H1 (cell line): ENCODE results near the gene SPR. TPM values are rescaled to one million over a fixed set of nuclear protein-coding genes. Genes with fewer than 3 reads are reported as not detected.

ENCODE experiments used
- CTCF ChIA-PET: fragments of 300-600 bp; sonication (Branson Sonifier 250); formaldehyde crosslinking; loops from one replicate; lab custom pipeline; 2021; ENCODE audit not compliant: partially characterized antibody; lab: Charles Lee
- POLR2A ChIA-PET: fragments of 300-600 bp; sonication (Branson Sonifier 250); formaldehyde crosslinking; loops from one replicate; lab custom pipeline; 2021; ENCODE audit warnings: inconsistent platforms; ENCODE audit not compliant: partially characterized antibody; lab: Charles Lee
- DNase-seq, 2 experiments: peaks; one replicate each; pipeline versions ENCODE4 v3.0.0 to v3.0.0-alpha.2; 2010 to 2022; ENCODE audit warnings: low spot score in 2 of 2, low read depth in 1 of 2, mixed read lengths in 1 of 2
- FAIRE-seq: peaks from 2 replicates; lab custom pipeline; 2011; peaks lifted over from hg19 to GRCh38; lab: Jason Lieb, UNC
- H2AFZ ChIP-seq: 2 replicates; pipeline ENCODE4 v1.8.1; 2012; ENCODE audit warnings: low read length, inconsistent platforms
- H2AK5ac ChIP-seq: 2 replicates; pipeline ENCODE4 v1.6.1; 2013; ENCODE audit warnings: low read depth, low read length
- H2BK120ac ChIP-seq: replicated peaks from 2 replicates; pipeline ENCODE3; 2013; ENCODE audit warnings: low read depth, low read length, inconsistent platforms
- H2BK12ac ChIP-seq: 2 replicates; pipeline ENCODE4 v1.6.1; 2013; ENCODE audit warnings: low read depth, low read length
- H2BK15ac ChIP-seq: 2 replicates; pipeline ENCODE4 v1.6.1; 2013; ENCODE audit warnings: low read length
- H2BK20ac ChIP-seq: 2 replicates; pipeline ENCODE4 v1.6.1; 2013; ENCODE audit warnings: low read length
- H2BK5ac ChIP-seq: 2 replicates; pipeline ENCODE4 v1.6.1; 2013; ENCODE audit warnings: low read depth, low read length
- H3K14ac ChIP-seq: 2 replicates; pipeline ENCODE4 v1.6.1; 2013; ENCODE audit warnings: inconsistent platforms; ENCODE audit not compliant: insufficient read length
- H3K18ac ChIP-seq: 2 replicates; pipeline ENCODE4 v1.6.1; 2013; ENCODE audit warnings: low read length; ENCODE audit errors: extremely low read depth
- H3K23ac ChIP-seq: 2 replicates; pipeline ENCODE4 v1.6.1; 2013; ENCODE audit warnings: inconsistent platforms; ENCODE audit not compliant: insufficient read length
- H3K23me2 ChIP-seq: 2 replicates; pipeline ENCODE4 v1.6.1; 2013; ENCODE audit warnings: low read depth, low read length
- H3K27ac ChIP-seq: 2 replicates; pipeline ENCODE4 v1.6.1; 2011; ENCODE audit warnings: low read depth, low read length, inconsistent platforms
- H3K27me3 ChIP-seq, 4 experiments: replicated peaks in 1 of 4; 1 replicate in 1 of 4; 2 replicates in 3 of 4; pipeline versions ENCODE4 v1.6.1 to v1.8.1; 2011 to 2013; ENCODE audit warnings: low read length in 3 of 4, mild to moderate bottlenecking in 3 of 4, inconsistent platforms in 2 of 4, mixed read lengths in 2 of 4, moderate library complexity in 1 of 4; ENCODE audit not compliant: control insufficient read depth in 3 of 4, insufficient read depth in 3 of 4; ENCODE audit errors: extremely low read depth in 1 of 4
- H3K36me3 ChIP-seq, 4 experiments: 2 replicates each; pipeline versions ENCODE4 v1.6.1 to v1.8.1; 2011 to 2013; ENCODE audit warnings: mild to moderate bottlenecking in 4 of 4, low read length in 3 of 4, moderate library complexity in 2 of 4, control low read depth in 1 of 4, inconsistent platforms in 1 of 4; ENCODE audit not compliant: insufficient read depth in 4 of 4, control insufficient read depth in 2 of 4
- H3K4ac ChIP-seq: replicated peaks from 2 replicates; pipeline ENCODE3; 2013; ENCODE audit warnings: low read length, low read depth, mixed read lengths, inconsistent platforms; ENCODE audit not compliant: insufficient read length
- H3K4me1 ChIP-seq, 4 experiments: replicated peaks in 1 of 4; 1 replicate in 1 of 4; 2 replicates in 3 of 4; pipeline versions ENCODE4 v1.6.1 to v1.8.1; 2011 to 2013; ENCODE audit warnings: low read length in 3 of 4, inconsistent platforms in 2 of 4, mixed read lengths in 1 of 4; ENCODE audit not compliant: insufficient read depth in 4 of 4, control insufficient read depth in 3 of 4
- H3K4me2 ChIP-seq, 2 experiments: 2 replicates each; pipeline versions ENCODE4 v1.6.1 to v1.8.1; 2011 to 2013; ENCODE audit warnings: low read depth in 2 of 2, low read length in 2 of 2, control low read depth in 1 of 2, inconsistent platforms in 1 of 2, mild to moderate bottlenecking in 1 of 2; ENCODE audit not compliant: insufficient read depth in 1 of 2
- H3K4me3 ChIP-seq, 4 experiments: fragments of 200-600, 300-600 bp in 1 of 4; sonication (generic), shearing (Covaris generic), sonication (Bioruptor Twin) in 1 of 4; 2 replicates each; pipeline versions ENCODE4 v1.5.1 to v1.8.1; 2011 to 2016; ENCODE audit warnings: low read length in 4 of 4, low read depth in 3 of 4, control low read depth in 2 of 4, inconsistent platforms in 2 of 4, mild to moderate bottlenecking in 2 of 4, mixed read lengths in 1 of 4, moderate library complexity in 1 of 4; ENCODE audit not compliant: insufficient read depth in 2 of 4; ENCODE audit errors: extremely low read depth in 1 of 4
- H3K56ac ChIP-seq: replicated peaks from 2 replicates; pipeline ENCODE3; 2013; ENCODE audit warnings: low read depth, mild to moderate bottlenecking, mixed read lengths, low read length, inconsistent platforms; ENCODE audit not compliant: insufficient read length
- H3K79me1 ChIP-seq: 2 replicates; pipeline ENCODE4 v1.6.1; 2013; ENCODE audit warnings: low read depth, low read length, control low read depth
- H3K79me2 ChIP-seq, 2 experiments: 2 replicates each; pipeline versions ENCODE4 v1.6.1 to v1.8.1; 2012 to 2013; ENCODE audit warnings: low read length in 2 of 2, mild to moderate bottlenecking in 2 of 2, inconsistent platforms in 1 of 2; ENCODE audit not compliant: insufficient read depth in 2 of 2, control insufficient read depth in 1 of 2
- H3K9ac ChIP-seq, 4 experiments: replicated peaks in 1 of 4; 1 replicate in 1 of 4; 2 replicates in 3 of 4; pipeline versions ENCODE4 v1.6.1 to v1.8.1; 2011 to 2013; ENCODE audit warnings: low read depth in 3 of 4, low read length in 3 of 4, control low read depth in 2 of 4, mild to moderate bottlenecking in 2 of 4, moderate library complexity in 2 of 4, inconsistent platforms in 1 of 4; ENCODE audit errors: extremely low read depth in 1 of 4
- H3K9me3 ChIP-seq, 2 experiments: 2 replicates each; pipeline versions ENCODE4 v1.6.1 to v1.8.1; 2012 to 2013; ENCODE audit warnings: mild to moderate bottlenecking in 2 of 2, moderate library complexity in 2 of 2, control low read depth in 1 of 2, inconsistent platforms in 1 of 2, low read depth in 1 of 2, low read length in 1 of 2, mixed read lengths in 1 of 2; ENCODE audit not compliant: insufficient read depth in 2 of 2
- H4K20me1 ChIP-seq, 2 experiments: replicated peaks in 1 of 2; 2 replicates each; pipeline versions ENCODE3 to v1.8.1; 2011 to 2013; ENCODE audit warnings: inconsistent platforms in 2 of 2, low read length in 2 of 2, mild to moderate bottlenecking in 1 of 2; ENCODE audit not compliant: insufficient read depth in 2 of 2, control insufficient read depth in 1 of 2
- H4K5ac ChIP-seq: 2 replicates; pipeline ENCODE4 v1.6.1; 2013; ENCODE audit warnings: low read length, low read depth, mixed read lengths, inconsistent platforms; ENCODE audit not compliant: insufficient read length
- H4K8ac ChIP-seq: 2 replicates; pipeline ENCODE4 v1.8.0; 2013; ENCODE audit warnings: mild to moderate bottlenecking, moderate library complexity, low read length, inconsistent platforms; ENCODE audit not compliant: insufficient read depth; ENCODE audit errors: extremely low read depth
- H4K91ac ChIP-seq: replicated peaks from 2 replicates; pipeline ENCODE3; 2013; ENCODE audit warnings: low read length, mixed read lengths, inconsistent platforms; ENCODE audit not compliant: insufficient read length
- ASH2L ChIP-seq: fragments of 200-600, 300-600 bp; sonication (generic); IDR thresholded peaks from one replicate; pipeline ENCODE4 v1.7.1; 2017; ENCODE audit warnings: low read length
- CBX5 ChIP-seq: fragments of 300-800, 300-1000 bp; sonication (generic); IDR thresholded peaks from 2 replicates; pipeline ENCODE4 v1.7.1; 2016; ENCODE audit warnings: antibody characterized with exemption, low read length, low read depth
- CBX8 ChIP-seq: fragments of 300-800, 300-1000 bp; sonication (generic); IDR thresholded peaks from 2 replicates; pipeline ENCODE4 v1.7.1; 2016; ENCODE audit warnings: low read depth, low read length, borderline replicate concordance
- CHD2 ChIP-seq: IDR thresholded peaks from 2 replicates; pipeline ENCODE4 v1.6.1; 2012; ENCODE audit warnings: low read length, improper control_type of control experiment
- CTBP2 ChIP-seq: IDR thresholded peaks from 2 replicates; pipeline ENCODE4 v1.7.0; 2011; ENCODE audit warnings: borderline replicate concordance, mild to moderate bottlenecking, moderate library complexity, mixed read lengths, low read length; ENCODE audit not compliant: insufficient read depth, insufficient read length
- GTF2F1 ChIP-seq: IDR thresholded peaks from 2 replicates; pipeline ENCODE4 v1.6.1; 2012; ENCODE audit warnings: low read depth, low read length, improper control_type of control experiment, borderline replicate concordance
- MAX ChIP-seq: IDR thresholded peaks from 2 replicates; pipeline ENCODE4 v1.6.1; 2012; ENCODE audit warnings: inconsistent platforms
- NANOG ChIP-seq: IDR thresholded peaks from 2 replicates; pipeline ENCODE4 v1.6.1; 2011; ENCODE audit warnings: low read length, low read depth, mild to moderate bottlenecking, inconsistent platforms; ENCODE audit not compliant: insufficient read depth, poor library complexity, severe bottlenecking
- RNF2 ChIP-seq: fragments of 200-900, 300-1000 bp; sonication (generic); IDR thresholded peaks from 2 replicates; pipeline ENCODE4 v1.7.1; 2016; ENCODE audit warnings: borderline replicate concordance, low read depth, mild to moderate bottlenecking, antibody characterized with exemption, low read length; ENCODE audit not compliant: poor library complexity, severe bottlenecking; ENCODE audit errors: missing control alignments
- SAP30 ChIP-seq: fragments of 300-600 bp; sonication (generic); IDR thresholded peaks from 2 replicates; pipeline ENCODE4 v1.7.1; 2012; ENCODE audit warnings: low read length, moderate library complexity, mild to moderate bottlenecking, inconsistent platforms; ENCODE audit not compliant: insufficient read depth, insufficient replicate concordance
- TAF7 ChIP-seq: optimal IDR thresholded peaks from 2 replicates; pipeline ENCODE3; 2011; ENCODE audit warnings: low read depth, mild to moderate bottlenecking, inconsistent platforms, low read length, moderate library complexity, borderline replicate concordance
- TBP ChIP-seq: IDR thresholded peaks from 2 replicates; pipeline ENCODE4 v1.6.1; 2011; ENCODE audit warnings: low read depth, low read length, improper control_type of control experiment
- WGBS, 2 experiments: shearing (Covaris generic) in 1 of 2; methylation state at CpG; one replicate each; pipeline versions ENCODE4 v1.1.6 to v1.1.7; 2013 to 2015; ENCODE audit warnings: low lambda C conversion rate in 2 of 2, mixed read lengths in 2 of 2, inconsistent platforms in 1 of 2, low coverage in 1 of 2, missing lambda C conversion rate in 1 of 2; ENCODE audit not compliant: insufficient replicate concordance in 2 of 2, insufficient coverage in 1 of 2, insufficient read length in 1 of 2; ENCODE audit errors: extremely low coverage in 1 of 2, missing lambda C conversion rate in 1 of 2; 5-methylcytosine and 5-hydroxymethylcytosine counted together
- polyA plus RNA-seq, 7 experiments: library from polyadenylated mRNA; depleted of rRNA in 3 of 7; stranded (reverse) in 5 of 7; unstranded in 2 of 7; fragments of >200 nt in 5 of 7; fragments of 200-250 nt in 2 of 7; gene quantifications; 1 replicate in 5 of 7; 2 replicates in 1 of 7; 4 replicates in 1 of 7; pipeline versions ENCODE4 v1.2.1 to v1.2.3, GENCODE V29; 2011 to 2013; ENCODE audit warnings: missing spikeins in 2 of 7, mixed read lengths in 2 of 7
- total RNA-seq: library from RNA; stranded (reverse); fragmentation: NEBNext Ultra II Directional; extraction: Animal tissue kit (Norgen Biotek cat#: 25700); gene quantifications from 2 replicates; pipeline ENCODE4 v1.2.1, GENCODE V29; 2021

SPR gene
- total and polyA plus RNA-seq, 2 of the 8 experiments (the other 6 are each of a cell fraction or from before 2014, with no cell fraction given): 4.5 to 11.5 TPM

DNA sequence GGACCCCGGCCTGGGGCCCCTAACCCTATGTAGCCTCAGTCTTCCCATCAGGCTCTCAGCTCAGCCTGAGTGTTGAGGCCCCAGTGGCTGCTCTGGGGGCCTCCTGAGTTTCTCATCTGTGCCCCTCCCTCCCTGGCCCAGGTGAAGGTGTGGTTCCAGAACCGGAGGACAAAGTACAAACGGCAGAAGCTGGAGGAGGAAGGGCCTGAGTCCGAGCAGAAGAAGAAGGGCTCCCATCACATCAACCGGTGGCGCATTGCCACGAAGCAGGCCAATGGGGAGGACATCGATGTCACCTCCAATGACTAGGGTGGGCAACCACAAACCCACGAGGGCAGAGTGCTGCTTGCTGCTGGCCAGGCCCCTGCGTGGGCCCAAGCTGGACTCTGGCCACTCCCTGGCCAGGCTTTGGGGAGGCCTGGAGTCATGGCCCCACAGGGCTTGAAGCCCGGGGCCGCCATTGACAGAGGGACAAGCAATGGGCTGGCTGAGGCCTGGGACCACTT is 46.5 kb downstream of the SPR start:
- Histone ChIP-seq H3K4me3 (no peak overlapping the region), H3K27me3 (peaks cover under 1 to 32% (median 20%) of the 10 kb centered on the region in 4 experiments), H2BK5ac (no peak overlapping the region), H3K18ac (no peak overlapping the region), H4K8ac (no peak overlapping the region), H3K36me3 (no peaks in the 10 kb centered on the region), H3K79me1 (no peaks in the 10 kb centered on the region), H3K79me2 (no peaks in the 10 kb centered on the region), H3K4me2 (no peak overlapping the region), H3K27ac (no peak overlapping the region), H3K9ac (no peak overlapping the region), H3K56ac (no peak overlapping the region), H3K23ac (no peak overlapping the region), H2BK20ac (0 out of 2 replicates have a peak overlapping the region, but pooled peaks have one; percentile 34), H4K91ac (no peak overlapping the region), H3K4ac (no peak overlapping the region), H2AK5ac (no peak overlapping the region), H3K4me1 (peaks cover 0 to 16% (median 9%) of the 10 kb centered on the region in 4 experiments; a peak in 5 of 7 replicates), H2BK120ac (no peak overlapping the region), H3K14ac (no peak overlapping the region), H2AFZ (no peak overlapping the region), H4K20me1 (peaks cover 0 to 2% of the 10 kb centered on the region in 2 experiments), H4K5ac (no peak overlapping the region), H3K23me2 (no peaks in the 10 kb centered on the region), H2BK15ac (no peak overlapping the region), H2BK12ac (no peak overlapping the region), H3K9me3 (no peaks in the 10 kb centered on the region)
- POLR2A ChIA-PET: interaction anchor here (0.6 to 4.2 kb wide), 6 partner anchors 9 to 131 kb away, joined by 3 to 17 read pairs (median 4); no protein-coding TSS in a partner anchor
- CTCF ChIA-PET: interaction anchor here (0.9 to 25.6 kb wide), 19 partner anchors 7 to 243 kb away, joined by 3 to 490 read pairs (median 4); partner anchors contain the start of gene SPR
- 90% methylated on average over 12 of the region's 12 CpGs; no CpG with 5 or more reads in 1 of the 2 experiments for WGBS, 2 experiments
- no peak for DNase-seq
- no peak for FAIRE-seq
- no peak for TF ChIP-seq TBP
- TF ChIP-seq NANOG: no peak
- no peak for TF ChIP-seq GTF2F1
- no peak for TF ChIP-seq CTBP2
- TF ChIP-seq CBX5: no peak
- no peak for TF ChIP-seq CBX8
- TF ChIP-seq RNF2: no peak
- TF ChIP-seq TAF7: no peak
- TF ChIP-seq MAX: no peak
- TF ChIP-seq ASH2L: no peak
- no peak for TF ChIP-seq SAP30
- no peak for TF ChIP-seq CHD2
